Measurements from ENCODE around the gene OSBPL10.

The OSBPL10 gene

GRCh38 chr3:31985831-31986230 lies 4.8 kb upstream of the OSBPL10 start:
- no peak for FAIRE-seq

- FAIRE-seq = no peak
Measured at GRCh38 chr3:31984321-31984720, 3.3 kb upstream of the OSBPL10 start.

- FAIRE-seq = no peak
Measured at GRCh38 chr3:31980530-31981205, 394 bp downstream of the OSBPL10 start.

GRCh38 chr3:31979001-31979697 lies 1.9 kb downstream of the OSBPL10 start:
- no peak for FAIRE-seq

- FAIRE-seq = no peak
Measured at GRCh38 chr3:31978553-31978952, 2.5 kb downstream of the OSBPL10 start.

GRCh38 chr3:31977736-31978135 lies 3.3 kb downstream of the OSBPL10 start:
- no peak for FAIRE-seq

- no peak for FAIRE-seq
Measured at GRCh38 chr3:31976302-31976701, 4.8 kb downstream of the OSBPL10 start.

GRCh38 chr3:31974964-31975363 lies 6.1 kb downstream of the OSBPL10 start:
- FAIRE-seq = no peak

GRCh38 chr3:31974471-31974870 lies 6.6 kb downstream of the OSBPL10 start:
- FAIRE-seq = no peak

- no peak for FAIRE-seq
Measured at GRCh38 chr3:31973837-31974236, 7.2 kb downstream of the OSBPL10 start.

- no peak for FAIRE-seq
Measured at GRCh38 chr3:31973081-31973480, 8.0 kb downstream of the OSBPL10 start.

- FAIRE-seq = no peak
Measured at GRCh38 chr3:31971607-31972006, 9.5 kb downstream of the OSBPL10 start.

- FAIRE-seq = no peak
Measured at GRCh38 chr3:31968927-31969418, 12.1 kb downstream of the OSBPL10 start.

- peak; percentile 92 for FAIRE-seq
Measured at GRCh38 chr3:31968369-31968926, 12.6 kb downstream of the OSBPL10 start.

GRCh38 chr3:31967592-31967991 lies 13.5 kb downstream of the OSBPL10 start:
- FAIRE-seq = no peak

GRCh38 chr3:31966978-31967591 lies 14.0 kb downstream of the OSBPL10 start:
- no peak for FAIRE-seq

GRCh38 chr3:31962801-31963205 lies 18.3 kb downstream of the OSBPL10 start:
- FAIRE-seq = no peak

GRCh38 chr3:31960793-31961431 lies 20.1 kb downstream of the OSBPL10 start:
- no peak for FAIRE-seq

- FAIRE-seq = no peak
Measured at GRCh38 chr3:31959951-31960792, 20.9 kb downstream of the OSBPL10 start.

- no peak for FAIRE-seq
Measured at GRCh38 chr3:31959251-31959650, 21.8 kb downstream of the OSBPL10 start.

GRCh38 chr3:31958701-31959152 lies 22.3 kb downstream of the OSBPL10 start:
- no peak for FAIRE-seq

- no peak for FAIRE-seq
Measured at GRCh38 chr3:31957106-31957505, 24.0 kb downstream of the OSBPL10 start.

All from A204.1 (cell line).